ENCODE measurements around the gene C1GALT1.

DNA sequence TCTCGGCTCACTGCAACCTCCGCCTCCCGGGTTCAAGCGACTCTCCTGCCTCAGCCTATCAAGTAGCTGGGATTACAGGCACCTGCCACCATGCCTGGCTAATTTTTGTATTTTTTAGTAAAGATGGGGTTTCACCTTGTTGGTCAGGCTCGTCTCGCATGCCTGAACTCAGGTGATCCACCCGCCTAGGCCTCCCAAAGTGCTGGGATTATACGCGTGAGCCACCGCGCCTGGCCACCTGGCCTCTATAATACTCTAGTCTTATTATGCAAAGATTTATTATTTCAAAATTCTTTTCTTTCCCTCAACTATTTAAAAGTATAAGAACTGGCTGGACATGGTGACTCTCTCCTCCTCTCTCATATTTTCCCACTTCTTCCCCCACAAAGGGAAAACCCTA, 30.0 kb upstream of the C1GALT1 start:
- TF ChIP-seq POLR2AphosphoS5 (IDR thresholded peaks at IDR 0.05; ENCODE audit: low read depth) (no peak), EZH2phosphoT487 (IDR thresholded peaks at IDR 0.05; ENCODE audit: unreplicated experiment) (no peak), EZH2 (IDR thresholded peaks at IDR 0.05; ENCODE audit: low read depth, unreplicated experiment) (no peak), JUNB (IDR thresholded peaks at IDR 0.05; ENCODE audit: unreplicated experiment) (no peak)
- TF ChIP-seq, protein P1, sequence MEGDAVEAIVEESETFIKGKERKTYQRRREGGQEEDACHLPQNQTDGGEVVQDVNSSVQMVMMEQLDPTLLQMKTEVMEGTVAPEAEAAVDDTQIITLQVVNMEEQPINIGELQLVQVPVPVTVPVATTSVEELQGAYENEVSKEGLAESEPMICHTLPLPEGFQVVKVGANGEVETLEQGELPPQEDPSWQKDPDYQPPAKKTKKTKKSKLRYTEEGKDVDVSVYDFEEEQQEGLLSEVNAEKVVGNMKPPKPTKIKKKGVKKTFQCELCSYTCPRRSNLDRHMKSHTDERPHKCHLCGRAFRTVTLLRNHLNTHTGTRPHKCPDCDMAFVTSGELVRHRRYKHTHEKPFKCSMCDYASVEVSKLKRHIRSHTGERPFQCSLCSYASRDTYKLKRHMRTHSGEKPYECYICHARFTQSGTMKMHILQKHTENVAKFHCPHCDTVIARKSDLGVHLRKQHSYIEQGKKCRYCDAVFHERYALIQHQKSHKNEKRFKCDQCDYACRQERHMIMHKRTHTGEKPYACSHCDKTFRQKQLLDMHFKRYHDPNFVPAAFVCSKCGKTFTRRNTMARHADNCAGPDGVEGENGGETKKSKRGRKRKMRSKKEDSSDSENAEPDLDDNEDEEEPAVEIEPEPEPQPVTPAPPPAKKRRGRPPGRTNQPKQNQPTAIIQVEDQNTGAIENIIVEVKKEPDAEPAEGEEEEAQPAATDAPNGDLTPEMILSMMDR (conservative IDR thresholded peaks at IDR 0.05; ENCODE audit: low read depth in 2 of 2), result no peak
- TF ChIP-seq, protein P2, sequence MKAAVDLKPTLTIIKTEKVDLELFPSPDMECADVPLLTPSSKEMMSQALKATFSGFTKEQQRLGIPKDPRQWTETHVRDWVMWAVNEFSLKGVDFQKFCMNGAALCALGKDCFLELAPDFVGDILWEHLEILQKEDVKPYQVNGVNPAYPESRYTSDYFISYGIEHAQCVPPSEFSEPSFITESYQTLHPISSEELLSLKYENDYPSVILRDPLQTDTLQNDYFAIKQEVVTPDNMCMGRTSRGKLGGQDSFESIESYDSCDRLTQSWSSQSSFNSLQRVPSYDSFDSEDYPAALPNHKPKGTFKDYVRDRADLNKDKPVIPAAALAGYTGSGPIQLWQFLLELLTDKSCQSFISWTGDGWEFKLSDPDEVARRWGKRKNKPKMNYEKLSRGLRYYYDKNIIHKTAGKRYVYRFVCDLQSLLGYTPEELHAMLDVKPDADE (IDR thresholded peaks at IDR 0.05), result no peak
